ENCODE measurements around the gene ANKRD36. TPM values are rescaled to one million over a fixed set of nuclear protein-coding genes. Genes with fewer than 3 reads are reported as not detected.
"Not testable (repeated sequence)": the region's sequence is repeated elsewhere in the genome, so short reads cannot be mapped to it uniquely, and the experiment has no call there.

Gene ANKRD36
- 24.4 TPM for total RNA-seq
- long read RNA-seq, partial matches to known transcripts, result 1 of 19 reads
- long read RNA-seq, other reads (novel, unspliced or antisense), result 17 of 19 reads

DNA sequence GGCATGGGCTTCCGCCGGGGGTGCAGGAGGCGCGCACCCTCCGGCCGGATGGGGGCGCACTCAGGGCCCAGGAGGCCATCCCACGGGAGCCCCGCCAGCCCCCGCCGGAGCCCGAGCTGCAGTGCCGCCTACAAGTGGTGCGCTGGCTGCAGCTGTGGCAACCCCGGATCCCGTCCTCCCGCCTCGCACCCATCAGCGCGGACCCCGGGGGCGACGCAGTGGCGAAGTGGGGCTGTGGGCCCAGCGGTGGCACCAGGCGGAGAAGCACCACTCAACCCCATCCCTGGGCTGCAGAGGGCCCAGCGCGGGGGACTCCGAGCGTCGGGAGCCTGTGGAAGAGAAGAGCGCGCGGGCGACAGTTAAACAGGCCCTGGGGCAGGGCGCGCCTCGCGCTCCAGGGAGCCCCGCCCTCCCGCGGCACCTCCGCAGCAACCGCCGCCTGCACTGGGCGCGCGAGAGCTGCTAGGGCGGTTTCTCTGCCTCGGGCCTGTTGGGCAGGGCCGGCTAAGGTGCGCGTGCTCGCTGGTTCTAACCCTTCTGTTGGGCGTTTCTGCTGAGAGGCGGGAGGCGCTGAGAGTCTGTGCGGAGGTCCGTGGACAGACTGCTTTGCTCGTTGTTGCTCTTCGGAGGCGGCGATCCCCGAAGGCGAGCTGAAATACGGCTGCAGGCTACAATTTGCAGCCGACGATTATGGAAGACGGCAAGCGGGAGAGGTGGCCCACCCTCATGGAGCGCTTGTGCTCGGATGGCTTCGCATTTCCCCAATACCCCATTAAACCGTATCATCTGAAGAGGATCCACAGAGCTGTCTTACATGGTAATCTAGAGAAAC lies at the start of gene ANKRD36:
TSS of gene ANKRD36 (plus strand) at position 104 of the 832 bp plus-strand sequence. CDS start at position 691, 587 bp downstream.
- H3K9me3 ChIP-seq; H3K4me1 ChIP-seq; H3K27me3 ChIP-seq (ENCODE audit: low read depth); intact Hi-C loops (cut with DNase I); H3K36me3 ChIP-seq: not testable (repeated sequence)
- DNase-seq (peak; percentile 90), ATAC-seq (peak; percentile 96)
- TF ChIP-seq, protein P1, sequence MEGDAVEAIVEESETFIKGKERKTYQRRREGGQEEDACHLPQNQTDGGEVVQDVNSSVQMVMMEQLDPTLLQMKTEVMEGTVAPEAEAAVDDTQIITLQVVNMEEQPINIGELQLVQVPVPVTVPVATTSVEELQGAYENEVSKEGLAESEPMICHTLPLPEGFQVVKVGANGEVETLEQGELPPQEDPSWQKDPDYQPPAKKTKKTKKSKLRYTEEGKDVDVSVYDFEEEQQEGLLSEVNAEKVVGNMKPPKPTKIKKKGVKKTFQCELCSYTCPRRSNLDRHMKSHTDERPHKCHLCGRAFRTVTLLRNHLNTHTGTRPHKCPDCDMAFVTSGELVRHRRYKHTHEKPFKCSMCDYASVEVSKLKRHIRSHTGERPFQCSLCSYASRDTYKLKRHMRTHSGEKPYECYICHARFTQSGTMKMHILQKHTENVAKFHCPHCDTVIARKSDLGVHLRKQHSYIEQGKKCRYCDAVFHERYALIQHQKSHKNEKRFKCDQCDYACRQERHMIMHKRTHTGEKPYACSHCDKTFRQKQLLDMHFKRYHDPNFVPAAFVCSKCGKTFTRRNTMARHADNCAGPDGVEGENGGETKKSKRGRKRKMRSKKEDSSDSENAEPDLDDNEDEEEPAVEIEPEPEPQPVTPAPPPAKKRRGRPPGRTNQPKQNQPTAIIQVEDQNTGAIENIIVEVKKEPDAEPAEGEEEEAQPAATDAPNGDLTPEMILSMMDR (IDR thresholded peaks at IDR 0.05), result peak; percentile 25
- Histone ChIP-seq H3K27ac (peak within 1 kb of the TSS; percentile 93), H3K4me3 (peak within 1 kb of the TSS; percentile 74)

GRCh38 chr2:97066030-97066429 lies 46.9 kb upstream of the ANKRD36 start:
- H3K27ac ChIP-seq; DNase-seq; H3K4me1 ChIP-seq; H3K9me3 ChIP-seq; H3K27me3 ChIP-seq (ENCODE audit: low read depth); H3K36me3 ChIP-seq; ATAC-seq; intact Hi-C loops (cut with DNase I); H3K4me3 ChIP-seq: not testable (repeated sequence)

- Histone ChIP-seq H3K27ac (no peak overlapping the region), H3K36me3 (no peaks in the 10 kb centered on the region), H3K27me3 (ENCODE audit: low read depth) (no peaks in the 10 kb centered on the region), H3K9me3 (no peaks in the 10 kb centered on the region), H3K4me1 (no peaks in the 10 kb centered on the region), H3K4me3 (no peak overlapping the region)
- DNase-seq (no peak), ATAC-seq (peak; percentile 42 to 72)
- intact Hi-C loops (cut with DNase I), result no loop called here
- TF ChIP-seq, protein P1 (IDR thresholded peaks at IDR 0.05), result no peak
Measured at GRCh38 chr2:97067279-97068004, 45.5 kb upstream of the ANKRD36 start.

- Histone ChIP-seq H3K4me1 (no peaks in the 10 kb centered on the region), H3K27me3 (ENCODE audit: low read depth) (no peaks in the 10 kb centered on the region), H3K9me3 (no peaks in the 10 kb centered on the region), H3K4me3 (no peak overlapping the region), H3K27ac (no peak overlapping the region), H3K36me3 (no peaks in the 10 kb centered on the region)
- intact Hi-C loops (cut with DNase I), result no loop called here
- DNase-seq (no peak), ATAC-seq (peak in 1 of 2 donors; percentile 72)
- TF ChIP-seq, protein P1 (IDR thresholded peaks at IDR 0.05), result no peak
Measured at GRCh38 chr2:97068074-97068473, 44.9 kb upstream of the ANKRD36 start.

DNA sequence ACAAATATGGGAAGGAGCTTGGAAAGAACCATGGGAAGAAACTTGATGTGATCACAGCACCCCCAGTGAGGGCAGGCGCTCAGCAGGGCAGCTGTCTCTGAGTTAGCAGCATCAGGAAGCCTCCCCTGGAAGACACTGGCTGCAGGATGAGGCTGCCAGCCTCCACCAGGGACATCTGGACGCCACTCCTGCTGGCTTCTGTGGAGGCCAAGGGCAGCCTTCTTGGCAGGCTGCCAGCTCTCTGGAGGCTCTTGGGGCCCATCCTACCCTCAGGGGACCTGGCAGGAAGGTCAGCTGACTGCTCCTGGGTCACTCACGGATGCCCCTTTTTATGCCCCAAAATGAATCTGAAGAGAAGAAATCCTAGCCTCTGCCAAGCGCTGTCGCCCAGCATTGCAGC lies 44.2 kb upstream of the ANKRD36 start:
- H3K36me3 ChIP-seq; H3K27me3 ChIP-seq (ENCODE audit: low read depth); H3K4me1 ChIP-seq; H3K9me3 ChIP-seq; DNase-seq; ATAC-seq; H3K4me3 ChIP-seq; H3K27ac ChIP-seq; intact Hi-C loops (cut with DNase I): not testable (repeated sequence)

DNA sequence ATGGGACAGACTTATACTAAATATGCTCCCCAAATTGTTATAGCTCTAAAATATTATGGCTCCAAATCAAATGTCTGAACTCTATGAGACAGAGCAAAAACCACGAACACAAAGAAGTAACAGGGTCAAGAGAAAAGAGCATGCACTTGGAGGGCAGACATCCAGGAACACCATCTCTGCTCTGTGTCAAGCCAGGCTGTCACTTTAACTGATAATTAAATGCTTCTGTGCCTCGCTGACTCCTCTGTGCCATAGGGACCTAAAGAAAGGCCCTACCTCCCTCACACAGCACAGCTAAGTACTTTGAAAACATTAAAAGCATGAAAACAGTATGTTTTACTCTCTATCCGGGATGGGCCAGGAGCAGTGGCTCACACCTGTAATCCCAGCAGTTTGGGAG lies 42.0 kb upstream of the ANKRD36 start:
- H3K27me3 ChIP-seq (ENCODE audit: low read depth); H3K9me3 ChIP-seq; H3K27ac ChIP-seq; H3K4me3 ChIP-seq; DNase-seq; intact Hi-C loops (cut with DNase I); H3K36me3 ChIP-seq; ATAC-seq; H3K4me1 ChIP-seq: not testable (repeated sequence)

- H3K36me3 ChIP-seq; intact Hi-C loops (cut with DNase I); ATAC-seq: not testable (repeated sequence)
Measured at GRCh38 chr2:97077213-97077612, 35.7 kb upstream of the ANKRD36 start.

GRCh38 chr2:97080855-97081254 lies 32.1 kb upstream of the ANKRD36 start:
- H3K27ac ChIP-seq; H3K4me1 ChIP-seq; H3K36me3 ChIP-seq; H3K27me3 ChIP-seq (ENCODE audit: low read depth); H3K9me3 ChIP-seq; H3K4me3 ChIP-seq; intact Hi-C loops (cut with DNase I); DNase-seq: not testable (repeated sequence)
- peak in 1 of 2 donors; percentile 21 for ATAC-seq

More at GRCh38 chr2:97077213-97077612, 35.7 kb upstream of the ANKRD36 start:
- not testable (repeated sequence) for H3K27me3 ChIP-seq (ENCODE audit: low read depth); H3K4me3 ChIP-seq; H3K4me1 ChIP-seq; DNase-seq; H3K27ac ChIP-seq; H3K9me3 ChIP-seq

- intact Hi-C loops (cut with DNase I); H3K9me3 ChIP-seq; H3K4me3 ChIP-seq; H3K4me1 ChIP-seq; DNase-seq; H3K27me3 ChIP-seq (ENCODE audit: low read depth); H3K27ac ChIP-seq; H3K36me3 ChIP-seq: not testable (repeated sequence)
- ATAC-seq, result peak in 1 of 2 donors; percentile 33
Measured at GRCh38 chr2:97082206-97082605, 30.7 kb upstream of the ANKRD36 start.

GRCh38 chr2:97083516-97083915 lies 29.4 kb upstream of the ANKRD36 start:
- intact Hi-C loops (cut with DNase I); H3K36me3 ChIP-seq; ATAC-seq; H3K27me3 ChIP-seq (ENCODE audit: low read depth); H3K27ac ChIP-seq; DNase-seq; H3K4me1 ChIP-seq; H3K4me3 ChIP-seq; H3K9me3 ChIP-seq: not testable (repeated sequence)

All from lower lobe of right lung (tissue), 2 donors.